ENCODE data around the gene PIM3. TPM values are rescaled to one million over a fixed set of nuclear protein-coding genes. Genes with fewer than 3 reads are reported as not detected.

PIM3 gene
- total RNA-seq, 1 experiment from 2014 or later = 58.2 TPM

DNA sequence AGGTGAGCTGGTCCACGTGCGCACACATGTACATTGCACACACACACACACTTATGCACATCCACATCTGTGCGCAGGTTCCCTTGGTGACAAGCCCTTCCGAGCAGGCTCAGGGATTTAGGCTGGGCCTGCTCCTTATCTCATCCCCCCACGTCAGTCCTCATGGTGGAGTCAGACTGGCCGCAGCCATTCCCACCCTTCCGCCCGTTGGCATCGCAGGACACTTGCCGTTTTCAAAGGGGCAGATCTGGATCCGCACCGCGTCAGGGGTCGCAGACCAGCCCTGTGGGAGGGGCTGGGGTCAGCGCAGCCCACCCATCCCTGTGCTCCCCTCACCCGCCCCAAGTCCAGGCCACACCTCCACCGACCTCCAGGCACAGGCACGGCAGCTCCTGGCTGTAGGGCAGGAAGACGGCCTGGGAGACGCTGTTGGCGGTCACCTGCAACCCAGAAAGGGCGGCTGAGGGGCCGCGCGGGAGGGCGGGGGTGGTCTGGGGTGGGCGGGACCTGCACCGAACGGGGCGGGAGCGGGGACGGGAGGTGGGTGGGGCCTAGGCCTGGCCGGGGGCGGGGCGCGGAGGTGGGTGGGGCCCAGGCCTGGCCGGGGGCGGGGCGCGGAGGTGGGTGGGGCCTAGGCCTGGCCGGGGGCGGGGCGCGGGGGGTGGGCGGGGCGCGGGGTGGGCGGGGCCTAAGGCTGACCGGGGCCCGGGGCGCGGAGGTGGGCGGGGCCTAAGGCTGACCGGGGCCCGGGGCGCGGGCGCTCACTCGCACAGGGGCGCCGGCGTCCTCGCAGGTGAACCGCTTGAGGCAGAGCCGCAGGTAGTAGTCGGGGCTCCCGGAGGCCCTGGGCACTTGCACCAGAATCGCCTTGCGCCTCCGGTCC is 38.7 kb downstream of the PIM3 start:
- no TSS peak for BruUV-seq (replicated peaks)
- CTCF ChIA-PET = no interaction called here

DNA sequence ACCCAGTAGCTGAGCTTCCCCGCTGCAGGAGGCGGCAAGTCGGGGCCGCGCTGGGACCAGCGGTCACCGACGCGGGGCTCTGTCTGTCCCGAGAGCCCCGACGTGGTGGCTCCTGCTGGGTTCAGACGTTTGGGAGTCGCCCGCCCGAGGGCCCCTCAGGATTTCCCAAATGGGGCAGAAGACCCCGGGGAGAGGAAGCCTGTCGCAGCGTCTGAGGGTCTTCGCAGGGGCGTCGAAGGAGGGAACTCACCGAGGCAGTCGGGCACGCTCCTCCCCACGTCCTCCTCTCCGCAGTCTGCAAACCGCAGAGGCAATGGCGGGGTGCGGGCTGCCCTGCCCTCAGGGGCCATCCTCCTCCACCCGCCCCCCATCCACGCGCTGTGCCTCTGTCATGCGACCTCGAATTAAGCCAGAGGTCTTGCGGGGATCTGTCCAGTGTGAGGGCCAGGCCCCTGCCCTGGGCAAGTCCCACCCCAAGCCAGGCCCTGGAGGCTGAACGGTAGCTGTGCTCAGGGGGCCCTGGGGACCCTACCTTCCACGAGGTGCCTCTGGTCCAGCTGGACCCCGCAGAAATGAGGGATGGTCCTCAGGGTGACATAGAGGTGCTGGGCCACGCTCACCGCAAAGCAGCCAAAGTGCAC is 39.5 kb downstream of the PIM3 start:
- Histone ChIP-seq H3K4me1 (ENCODE audit: control insufficient read depth, insufficient read depth, low read length) (peaks cover 16% of the 10 kb centered on the region), H3K27ac (ENCODE audit: low read length) (no peak overlapping the region), H3K36me3 (ENCODE audit: control insufficient read depth, insufficient read depth, low read length) (no peaks in the 10 kb centered on the region), H3K4me3 (ENCODE audit: low read depth in 2 of 2, low read length in 2 of 2) (no peak overlapping the region), H3K9me3 (ENCODE audit: control insufficient read depth, insufficient read depth, low read depth, low read length) (no peaks in the 10 kb centered on the region), H3K27me3 (ENCODE audit: control insufficient read depth, insufficient read depth, low read length) (no peaks in the 10 kb centered on the region)
- no peak for TF ChIP-seq TCF7L2 (IDR thresholded peaks at IDR 0.05; ENCODE audit: low read depth, low read length)
- no peak for TF ChIP-seq POLR2AphosphoS5 (IDR thresholded peaks at IDR 0.05; ENCODE audit: low read depth, low read length)
- TF ChIP-seq, protein P1, sequence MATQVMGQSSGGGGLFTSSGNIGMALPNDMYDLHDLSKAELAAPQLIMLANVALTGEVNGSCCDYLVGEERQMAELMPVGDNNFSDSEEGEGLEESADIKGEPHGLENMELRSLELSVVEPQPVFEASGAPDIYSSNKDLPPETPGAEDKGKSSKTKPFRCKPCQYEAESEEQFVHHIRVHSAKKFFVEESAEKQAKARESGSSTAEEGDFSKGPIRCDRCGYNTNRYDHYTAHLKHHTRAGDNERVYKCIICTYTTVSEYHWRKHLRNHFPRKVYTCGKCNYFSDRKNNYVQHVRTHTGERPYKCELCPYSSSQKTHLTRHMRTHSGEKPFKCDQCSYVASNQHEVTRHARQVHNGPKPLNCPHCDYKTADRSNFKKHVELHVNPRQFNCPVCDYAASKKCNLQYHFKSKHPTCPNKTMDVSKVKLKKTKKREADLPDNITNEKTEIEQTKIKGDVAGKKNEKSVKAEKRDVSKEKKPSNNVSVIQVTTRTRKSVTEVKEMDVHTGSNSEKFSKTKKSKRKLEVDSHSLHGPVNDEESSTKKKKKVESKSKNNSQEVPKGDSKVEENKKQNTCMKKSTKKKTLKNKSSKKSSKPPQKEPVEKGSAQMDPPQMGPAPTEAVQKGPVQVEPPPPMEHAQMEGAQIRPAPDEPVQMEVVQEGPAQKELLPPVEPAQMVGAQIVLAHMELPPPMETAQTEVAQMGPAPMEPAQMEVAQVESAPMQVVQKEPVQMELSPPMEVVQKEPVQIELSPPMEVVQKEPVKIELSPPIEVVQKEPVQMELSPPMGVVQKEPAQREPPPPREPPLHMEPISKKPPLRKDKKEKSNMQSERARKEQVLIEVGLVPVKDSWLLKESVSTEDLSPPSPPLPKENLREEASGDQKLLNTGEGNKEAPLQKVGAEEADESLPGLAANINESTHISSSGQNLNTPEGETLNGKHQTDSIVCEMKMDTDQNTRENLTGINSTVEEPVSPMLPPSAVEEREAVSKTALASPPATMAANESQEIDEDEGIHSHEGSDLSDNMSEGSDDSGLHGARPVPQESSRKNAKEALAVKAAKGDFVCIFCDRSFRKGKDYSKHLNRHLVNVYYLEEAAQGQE (IDR thresholded peaks at IDR 0.05; ENCODE audit: insufficient read depth in 1 of 2, low read depth in 2 of 2, low read length in 1 of 2) = no peak
- TF ChIP-seq, protein P2, sequence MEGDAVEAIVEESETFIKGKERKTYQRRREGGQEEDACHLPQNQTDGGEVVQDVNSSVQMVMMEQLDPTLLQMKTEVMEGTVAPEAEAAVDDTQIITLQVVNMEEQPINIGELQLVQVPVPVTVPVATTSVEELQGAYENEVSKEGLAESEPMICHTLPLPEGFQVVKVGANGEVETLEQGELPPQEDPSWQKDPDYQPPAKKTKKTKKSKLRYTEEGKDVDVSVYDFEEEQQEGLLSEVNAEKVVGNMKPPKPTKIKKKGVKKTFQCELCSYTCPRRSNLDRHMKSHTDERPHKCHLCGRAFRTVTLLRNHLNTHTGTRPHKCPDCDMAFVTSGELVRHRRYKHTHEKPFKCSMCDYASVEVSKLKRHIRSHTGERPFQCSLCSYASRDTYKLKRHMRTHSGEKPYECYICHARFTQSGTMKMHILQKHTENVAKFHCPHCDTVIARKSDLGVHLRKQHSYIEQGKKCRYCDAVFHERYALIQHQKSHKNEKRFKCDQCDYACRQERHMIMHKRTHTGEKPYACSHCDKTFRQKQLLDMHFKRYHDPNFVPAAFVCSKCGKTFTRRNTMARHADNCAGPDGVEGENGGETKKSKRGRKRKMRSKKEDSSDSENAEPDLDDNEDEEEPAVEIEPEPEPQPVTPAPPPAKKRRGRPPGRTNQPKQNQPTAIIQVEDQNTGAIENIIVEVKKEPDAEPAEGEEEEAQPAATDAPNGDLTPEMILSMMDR (IDR thresholded peaks at IDR 0.05) = no peak
- no peak for TF ChIP-seq SIN3A (IDR thresholded peaks at IDR 0.05; ENCODE audit: borderline replicate concordance, insufficient read depth, low read depth, low read length)
- in situ Hi-C loops (cut with HindIII; ENCODE audit: low pct_unique_long_range_greater_than_20kb, low sequenced_read_pairs) = no loop called here
- ATAC-seq (no peak), DNase-seq (ENCODE audit: low read depth, low spot score) (no peak)
- no TSS peak for BruUV-seq (replicated peaks)
- intact Hi-C loops (cut with micrococcal nuclease; ENCODE audit: unreplicated experiment) = no loop called here
- POLR2A ChIA-PET = no interaction called here
- CTCF ChIA-PET = no interaction called here

More for the DNA sequence above, 38.7 kb downstream of the PIM3 start:
- ATAC-seq = no peak
- no peak for DNase-seq (ENCODE audit: low read depth, low spot score)
- Histone ChIP-seq H3K36me3 (ENCODE audit: control insufficient read depth, insufficient read depth, low read length) (no peaks in the 10 kb centered on the region), H3K27me3 (ENCODE audit: control insufficient read depth, insufficient read depth, low read length) (no peaks in the 10 kb centered on the region), H3K9me3 (ENCODE audit: control insufficient read depth, insufficient read depth, low read depth, low read length) (no peaks in the 10 kb centered on the region), H3K4me3 (ENCODE audit: low read depth in 2 of 2, low read length in 2 of 2) (no peak overlapping the region), H3K4me1 (ENCODE audit: control insufficient read depth, insufficient read depth, low read length) (peaks cover 18% of the 10 kb centered on the region), H3K27ac (ENCODE audit: low read length) (no peak overlapping the region)
- POLR2A ChIA-PET = no interaction called here
- intact Hi-C loops (cut with micrococcal nuclease; ENCODE audit: unreplicated experiment) = no loop called here
- TF ChIP-seq, protein P1 (IDR thresholded peaks at IDR 0.05; ENCODE audit: insufficient read depth in 1 of 2, low read depth in 2 of 2, low read length in 1 of 2) = no peak
- no peak for TF ChIP-seq POLR2AphosphoS5 (IDR thresholded peaks at IDR 0.05; ENCODE audit: low read depth, low read length)
- TF ChIP-seq, protein P2 (IDR thresholded peaks at IDR 0.05) = no peak
- no peak for TF ChIP-seq SIN3A (IDR thresholded peaks at IDR 0.05; ENCODE audit: borderline replicate concordance, insufficient read depth, low read depth, low read length)
- no peak for TF ChIP-seq TCF7L2 (IDR thresholded peaks at IDR 0.05; ENCODE audit: low read depth, low read length)
- in situ Hi-C loops (cut with HindIII; ENCODE audit: low pct_unique_long_range_greater_than_20kb, low sequenced_read_pairs) = no loop called here
